NCI-H2107 treated with DMSO at 0.1 percent for 48 hours (cell line): ENCODE results near the gene MED29.

Source experiments
- DNase-seq: peaks from one replicate; lab custom pipeline; 2025; ENCODE audit not compliant: unreplicated experiment; lab: John Stamatoyannopoulos, UW

Gene MED29

GRCh38 chr19:39390751-39391437 is at the start of gene MED29, which contains the start of gene PAF1:
Gene MED29, plus strand, starts transcription at chr19:39391378. Its CDS starts 45 bp downstream, at chr19:39391423.
Gene PAF1, minus strand, starts transcription at chr19:39391106. Its CDS starts 242 bp downstream, at chr19:39390864.
- DNase-seq, result peak; percentile 99

GRCh38 chr19:39341719-39342604 is 49.2 kb upstream of the MED29 start, which contains the start of gene SAMD4B:
Gene SAMD4B, plus strand, starts transcription at chr19:39342421. Its CDS starts 14,473 bp downstream, at chr19:39356894.
- DNase-seq, result peak; percentile 98

- no peak for DNase-seq
Measured at GRCh38 chr19:39342647-39343305, 48.4 kb upstream of the MED29 start.

- no peak for DNase-seq
Measured at GRCh38 chr19:39345956-39346355, 45.2 kb upstream of the MED29 start.

GRCh38 chr19:39347332-39348164 is 43.6 kb upstream of the MED29 start:
- no peak for DNase-seq

- no peak for DNase-seq
Measured at GRCh38 chr19:39349326-39349725, 41.9 kb upstream of the MED29 start.

GRCh38 chr19:39350156-39350555 is 41.0 kb upstream of the MED29 start:
- no peak for DNase-seq

- DNase-seq, result no peak
Measured at GRCh38 chr19:39351537-39352064, 39.6 kb upstream of the MED29 start.

- no peak for DNase-seq
Measured at GRCh38 chr19:39352381-39353255, 38.6 kb upstream of the MED29 start.

- no peak for DNase-seq
Measured at GRCh38 chr19:39355253-39355652, 35.9 kb upstream of the MED29 start.

GRCh38 chr19:39356073-39356472 is 35.1 kb upstream of the MED29 start:
- DNase-seq, result no peak

GRCh38 chr19:39356647-39357046 is 34.5 kb upstream of the MED29 start:
- DNase-seq, result no peak

- no peak for DNase-seq
Measured at GRCh38 chr19:39359026-39359425, 32.2 kb upstream of the MED29 start.

- DNase-seq, result no peak
Measured at GRCh38 chr19:39360599-39360998, 30.6 kb upstream of the MED29 start.

GRCh38 chr19:39362682-39363657 is 28.2 kb upstream of the MED29 start:
- DNase-seq, result no peak

GRCh38 chr19:39363901-39364457 is 27.2 kb upstream of the MED29 start:
- no peak for DNase-seq

- DNase-seq, result no peak
Measured at GRCh38 chr19:39365531-39365930, 25.6 kb upstream of the MED29 start.

- no peak for DNase-seq
Measured at GRCh38 chr19:39369200-39369599, 22.0 kb upstream of the MED29 start.
